GM12892 (cell line): ENCODE measurements around the gene SMIM17.

Source experiments
- POLR2A ChIP-seq: IDR thresholded peaks from 2 replicates; pipeline ENCODE4 v1.6.1; 2011; ENCODE audit warnings: low read depth, low read length, control low read depth
- POLR2AphosphoS5 ChIP-seq: IDR thresholded peaks from 2 replicates; pipeline ENCODE4 v1.6.1; 2011; ENCODE audit warnings: low read depth, low read length, control low read depth
- TAF1 ChIP-seq: IDR thresholded peaks from 2 replicates; pipeline ENCODE4 v1.6.1; 2011; ENCODE audit warnings: low read depth, mild to moderate bottlenecking, control low read depth, low read length, borderline replicate concordance

DNA sequence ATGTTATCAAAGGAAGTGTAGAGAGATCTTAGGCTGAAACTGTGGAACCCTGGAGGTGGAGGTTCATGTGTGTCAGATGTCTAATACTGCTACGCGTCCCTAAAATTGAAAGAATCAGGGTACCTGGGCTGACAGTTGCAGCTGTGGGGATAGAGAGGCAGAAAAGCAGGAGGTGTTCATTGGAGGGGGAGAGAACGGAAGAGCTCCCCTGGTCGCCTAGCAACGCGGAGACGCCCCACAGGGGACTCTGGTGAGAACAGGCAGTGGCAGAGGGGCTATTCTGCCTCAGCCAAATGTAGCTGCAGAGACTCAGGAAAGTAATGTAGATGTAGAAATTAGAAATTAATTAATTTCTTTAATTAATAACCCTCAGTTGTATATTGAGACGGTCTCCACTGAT lies 38.7 kb downstream of the SMIM17 start:
- TF ChIP-seq POLR2A = no peak
- TF ChIP-seq TAF1 = no peak
- TF ChIP-seq POLR2AphosphoS5 = no peak
